Panc1 (cell line): ENCODE data around the gene UBE2R2.
A peak's percentile ranks its signal among the peaks of the same experiment; 100 is the strongest.

ENCODE experiments used
- POLR2AphosphoS5 ChIP-seq: IDR thresholded peaks from 2 replicates; pipeline ENCODE4 v1.6.1; 2012; ENCODE audit warnings: mild to moderate bottlenecking, low read depth, low read length, moderate library complexity
- TF ChIP-seq, protein P1 (sequence below): fragments of 450-650 bp; IDR thresholded peaks from 2 replicates; pipeline ENCODE4 v1.5.1; 2017; ENCODE audit warnings: mild to moderate bottlenecking

- TF ChIP-seq, protein P1, sequence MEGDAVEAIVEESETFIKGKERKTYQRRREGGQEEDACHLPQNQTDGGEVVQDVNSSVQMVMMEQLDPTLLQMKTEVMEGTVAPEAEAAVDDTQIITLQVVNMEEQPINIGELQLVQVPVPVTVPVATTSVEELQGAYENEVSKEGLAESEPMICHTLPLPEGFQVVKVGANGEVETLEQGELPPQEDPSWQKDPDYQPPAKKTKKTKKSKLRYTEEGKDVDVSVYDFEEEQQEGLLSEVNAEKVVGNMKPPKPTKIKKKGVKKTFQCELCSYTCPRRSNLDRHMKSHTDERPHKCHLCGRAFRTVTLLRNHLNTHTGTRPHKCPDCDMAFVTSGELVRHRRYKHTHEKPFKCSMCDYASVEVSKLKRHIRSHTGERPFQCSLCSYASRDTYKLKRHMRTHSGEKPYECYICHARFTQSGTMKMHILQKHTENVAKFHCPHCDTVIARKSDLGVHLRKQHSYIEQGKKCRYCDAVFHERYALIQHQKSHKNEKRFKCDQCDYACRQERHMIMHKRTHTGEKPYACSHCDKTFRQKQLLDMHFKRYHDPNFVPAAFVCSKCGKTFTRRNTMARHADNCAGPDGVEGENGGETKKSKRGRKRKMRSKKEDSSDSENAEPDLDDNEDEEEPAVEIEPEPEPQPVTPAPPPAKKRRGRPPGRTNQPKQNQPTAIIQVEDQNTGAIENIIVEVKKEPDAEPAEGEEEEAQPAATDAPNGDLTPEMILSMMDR, result peak; percentile 79
- TF ChIP-seq POLR2AphosphoS5, result no peak
Observed at GRCh38 chr9:33813712-33814641, 3.0 kb upstream of the UBE2R2 start.
